AG10803 (cell line): ENCODE data around the gene GOLGA6L26.
"Not testable (repeated sequence)": the region's sequence is repeated elsewhere in the genome, so short reads cannot be mapped to it uniquely, and the experiment has no call there.

Experiments used
- DNase-seq: peaks from one replicate; pipeline ENCODE4 v3.0.0; 2010; ENCODE audit warnings: low read depth
- H3K4me3 ChIP-seq: 2 replicates; pipeline ENCODE4 v1.5.1; 2011; ENCODE audit warnings: mild to moderate bottlenecking, low read length, control low read depth
- TF ChIP-seq, protein P1 (sequence below): conservative IDR thresholded peaks from 2 replicates; pipeline ENCODE4 v1.5.1; 2011; ENCODE audit warnings: mild to moderate bottlenecking, low read length, control low read depth, inconsistent platforms

The GOLGA6L26 gene, protein sequence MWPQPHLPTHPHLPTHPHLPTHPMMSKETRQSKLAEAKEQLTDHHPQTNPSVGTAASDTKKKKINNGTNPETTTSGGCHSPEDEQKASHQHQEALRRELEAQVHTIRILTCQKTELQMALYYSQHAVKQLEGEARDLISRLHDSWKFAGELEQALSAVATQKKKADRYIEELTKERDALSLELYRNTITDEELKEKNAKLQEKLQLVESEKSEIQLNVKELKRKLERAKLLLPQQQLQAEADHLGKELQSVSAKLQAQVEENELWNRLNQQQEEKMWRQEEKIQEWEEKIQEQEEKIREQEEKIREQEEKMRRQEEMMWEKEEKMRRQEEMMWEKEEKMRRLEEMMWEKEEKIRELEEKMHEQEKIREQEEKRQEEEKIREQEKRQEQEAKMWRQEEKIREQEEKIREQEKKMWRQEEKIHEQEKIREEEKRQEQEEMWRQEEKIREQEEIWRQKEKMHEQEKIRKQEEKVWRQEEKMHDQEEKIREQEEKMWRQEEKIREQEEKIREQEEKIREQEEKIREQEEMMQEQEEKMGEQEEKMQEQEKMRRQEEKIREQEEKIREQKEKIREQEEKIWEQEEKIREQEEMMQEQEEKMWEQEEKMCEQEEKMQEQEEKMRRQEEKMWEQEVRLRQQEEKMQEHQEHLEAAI

DNA sequence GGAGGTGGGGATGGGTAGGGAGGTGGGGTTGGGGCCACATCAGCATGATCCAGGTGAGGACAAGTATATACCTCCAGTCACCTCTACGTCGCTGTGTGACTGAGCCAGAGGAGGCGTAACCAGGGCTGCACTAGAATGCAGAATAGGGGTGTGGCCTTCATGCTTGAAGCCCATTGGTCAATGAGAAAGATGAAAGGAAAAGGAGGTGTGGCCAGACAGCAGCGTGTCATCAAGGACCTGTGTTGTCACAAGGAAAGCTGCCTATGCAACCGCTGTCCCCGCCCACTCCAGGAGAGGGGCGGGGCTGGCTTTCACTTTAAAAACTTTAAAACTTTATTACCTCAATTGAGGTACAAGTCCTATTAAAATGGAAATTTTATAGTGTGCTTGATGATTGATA, at the start of gene GOLGA6L26:
Gene GOLGA6L26, minus strand, starts transcription at position 101 of the 400 bp plus-strand sequence. Its CDS starts 61 bp downstream, at position 40.
- DNase-seq, result not testable (repeated sequence)

GRCh38 chr15:23381192-23381591, 47.2 kb upstream of the GOLGA6L26 start:
- not testable (repeated sequence) for DNase-seq

More for the DNA sequence above, at the start of gene GOLGA6L26:
- not testable (repeated sequence) for H3K4me3 ChIP-seq

DNA sequence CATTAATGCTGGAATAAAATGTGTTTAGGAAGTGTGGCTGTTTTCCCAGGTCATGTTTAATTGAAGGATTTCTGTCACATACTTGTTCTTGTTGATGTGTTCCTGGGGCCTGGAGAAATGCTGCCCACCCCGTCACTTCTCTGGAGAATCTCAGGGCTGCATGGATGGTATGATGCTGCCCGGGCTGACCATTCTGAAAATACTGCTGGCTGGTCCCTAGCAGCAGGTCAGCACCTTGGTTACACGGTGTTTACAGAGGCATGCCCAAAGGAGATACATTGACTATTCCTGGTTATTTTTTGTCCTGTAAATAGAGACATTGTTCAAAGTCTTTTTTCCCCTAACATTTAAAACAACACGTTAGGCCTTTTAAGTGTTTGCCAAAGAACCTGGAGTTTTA, 46.7 kb upstream of the GOLGA6L26 start:
- DNase-seq, H3K4me3 ChIP-seq: not testable (repeated sequence)

More at GRCh38 chr15:23381192-23381591, 47.2 kb upstream of the GOLGA6L26 start:
- not testable (repeated sequence) for H3K4me3 ChIP-seq

DNA sequence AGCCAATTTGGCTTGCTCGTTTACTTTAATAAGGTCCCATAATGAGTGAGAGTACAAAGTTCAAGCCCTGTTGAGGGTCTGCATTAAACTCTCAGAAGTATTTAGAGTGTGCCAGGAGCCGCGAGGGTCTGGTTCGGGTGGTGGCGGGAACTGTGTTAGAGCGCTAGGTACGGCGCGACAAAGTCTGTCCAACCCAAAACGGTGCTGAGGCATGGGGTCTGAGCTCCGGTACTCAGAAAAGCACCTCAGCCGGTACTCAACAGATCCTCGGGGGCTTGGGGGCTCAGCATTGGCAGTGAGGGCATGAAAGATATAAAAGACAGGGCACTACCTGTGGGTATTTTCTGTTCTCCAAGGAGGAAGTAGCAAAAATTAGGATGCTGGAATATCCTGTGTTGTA, 45.0 kb upstream of the GOLGA6L26 start:
- DNase-seq, H3K4me3 ChIP-seq: not testable (repeated sequence)

DNA sequence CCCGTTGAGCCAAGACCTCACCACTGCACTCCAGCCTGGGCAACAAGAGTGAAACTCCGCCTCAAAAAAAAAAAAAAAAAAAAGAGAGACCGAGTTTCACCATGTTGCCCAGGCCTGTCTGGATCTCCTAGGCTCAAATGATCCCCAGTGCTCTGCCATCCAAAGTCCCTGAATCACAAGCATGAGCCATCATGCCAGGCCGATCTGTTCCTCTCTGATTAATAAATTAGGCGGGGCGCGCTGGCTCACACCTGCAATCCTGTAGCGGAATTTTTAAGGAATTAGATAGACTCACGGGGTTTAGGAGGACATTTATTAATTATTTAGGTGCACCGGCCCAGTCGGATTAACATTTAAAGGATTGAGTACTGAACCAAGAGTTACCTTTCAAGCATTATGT, 40.2 kb upstream of the GOLGA6L26 start:
- not testable (repeated sequence) for DNase-seq

DNA sequence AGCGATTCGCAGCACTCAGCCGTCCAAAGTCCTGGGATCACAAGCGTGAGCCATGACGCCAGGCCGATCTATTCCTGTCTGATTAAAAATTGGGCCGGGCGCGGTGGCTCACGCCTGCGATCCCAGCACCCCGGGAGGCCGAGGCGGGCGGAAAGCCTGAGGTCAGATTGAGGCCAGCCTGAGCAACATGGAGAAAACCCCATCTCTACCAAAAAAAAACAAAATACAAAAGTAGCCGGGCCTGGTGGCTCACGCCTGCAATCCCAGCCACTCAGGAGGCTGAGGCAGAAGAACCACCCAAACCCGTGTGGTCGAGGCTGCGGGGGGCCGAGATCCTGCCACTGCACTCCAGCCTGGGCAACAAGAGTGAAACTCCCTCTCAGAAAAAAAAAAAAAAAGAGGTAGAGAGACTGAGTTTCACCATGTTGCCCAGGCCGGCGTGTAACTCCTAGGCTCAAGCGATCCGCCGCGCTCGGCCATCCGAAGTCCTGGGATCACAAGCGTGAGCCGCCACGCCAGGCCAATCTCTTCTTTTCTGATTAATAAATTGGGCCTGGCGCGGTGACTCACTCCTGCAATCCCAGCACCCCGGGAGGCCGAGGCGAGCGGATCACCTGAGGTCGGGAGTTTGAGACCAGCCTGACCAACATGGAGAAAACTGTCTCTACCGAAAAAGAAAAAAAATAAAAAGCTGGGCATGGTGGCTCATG, 39.0 kb upstream of the GOLGA6L26 start:
- H3K4me3 ChIP-seq, DNase-seq: not testable (repeated sequence)

More for the DNA sequence above, 40.2 kb upstream of the GOLGA6L26 start:
- not testable (repeated sequence) for H3K4me3 ChIP-seq

DNA sequence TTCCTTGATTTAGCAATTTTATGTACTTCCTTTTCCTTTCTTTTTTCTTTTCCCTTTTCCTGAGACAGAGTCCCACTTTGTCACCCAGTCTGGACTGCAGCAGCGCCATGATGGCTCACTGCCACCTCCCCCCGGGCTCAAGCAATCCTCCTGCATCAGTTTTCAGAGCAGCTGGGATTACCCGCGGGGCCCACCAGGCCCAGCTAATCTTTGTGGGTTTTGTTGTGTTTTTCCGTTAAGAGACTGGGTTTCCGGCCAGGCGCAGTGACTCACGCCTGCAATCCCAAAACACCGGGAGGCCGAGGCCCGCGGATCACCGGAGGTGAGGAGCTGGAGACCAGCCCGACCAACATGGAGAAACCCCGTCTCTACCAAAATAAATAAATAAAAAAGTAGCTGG, 38.3 kb upstream of the GOLGA6L26 start:
- TF ChIP-seq, protein P1, sequence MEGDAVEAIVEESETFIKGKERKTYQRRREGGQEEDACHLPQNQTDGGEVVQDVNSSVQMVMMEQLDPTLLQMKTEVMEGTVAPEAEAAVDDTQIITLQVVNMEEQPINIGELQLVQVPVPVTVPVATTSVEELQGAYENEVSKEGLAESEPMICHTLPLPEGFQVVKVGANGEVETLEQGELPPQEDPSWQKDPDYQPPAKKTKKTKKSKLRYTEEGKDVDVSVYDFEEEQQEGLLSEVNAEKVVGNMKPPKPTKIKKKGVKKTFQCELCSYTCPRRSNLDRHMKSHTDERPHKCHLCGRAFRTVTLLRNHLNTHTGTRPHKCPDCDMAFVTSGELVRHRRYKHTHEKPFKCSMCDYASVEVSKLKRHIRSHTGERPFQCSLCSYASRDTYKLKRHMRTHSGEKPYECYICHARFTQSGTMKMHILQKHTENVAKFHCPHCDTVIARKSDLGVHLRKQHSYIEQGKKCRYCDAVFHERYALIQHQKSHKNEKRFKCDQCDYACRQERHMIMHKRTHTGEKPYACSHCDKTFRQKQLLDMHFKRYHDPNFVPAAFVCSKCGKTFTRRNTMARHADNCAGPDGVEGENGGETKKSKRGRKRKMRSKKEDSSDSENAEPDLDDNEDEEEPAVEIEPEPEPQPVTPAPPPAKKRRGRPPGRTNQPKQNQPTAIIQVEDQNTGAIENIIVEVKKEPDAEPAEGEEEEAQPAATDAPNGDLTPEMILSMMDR, result no peak
- no peak for DNase-seq

GRCh38 chr15:23371868-23372267, 37.9 kb upstream of the GOLGA6L26 start:
- DNase-seq, H3K4me3 ChIP-seq: not testable (repeated sequence)

More for the DNA sequence above, 38.3 kb upstream of the GOLGA6L26 start:
- no peak overlapping the region for H3K4me3 ChIP-seq

DNA sequence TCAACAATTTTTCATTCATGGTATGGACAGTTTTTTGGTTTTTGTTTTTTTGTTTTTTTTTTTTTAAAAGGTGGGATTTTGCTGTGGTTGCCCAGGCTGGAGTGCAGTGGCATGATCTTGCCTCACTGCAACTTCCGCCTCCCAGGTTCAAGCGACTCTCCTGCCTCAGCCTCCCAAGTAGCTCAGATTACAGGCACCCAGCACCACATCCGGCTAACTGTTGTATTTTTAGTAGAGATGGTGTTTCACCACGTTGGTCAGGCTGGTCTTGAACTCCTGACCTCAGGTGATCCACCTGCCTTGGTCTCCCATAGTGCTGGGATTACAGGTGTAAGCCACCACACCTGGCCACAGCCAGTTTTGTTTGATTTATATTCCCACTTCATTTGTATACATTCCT, 37.1 kb upstream of the GOLGA6L26 start:
- not testable (repeated sequence) for DNase-seq, H3K4me3 ChIP-seq

DNA sequence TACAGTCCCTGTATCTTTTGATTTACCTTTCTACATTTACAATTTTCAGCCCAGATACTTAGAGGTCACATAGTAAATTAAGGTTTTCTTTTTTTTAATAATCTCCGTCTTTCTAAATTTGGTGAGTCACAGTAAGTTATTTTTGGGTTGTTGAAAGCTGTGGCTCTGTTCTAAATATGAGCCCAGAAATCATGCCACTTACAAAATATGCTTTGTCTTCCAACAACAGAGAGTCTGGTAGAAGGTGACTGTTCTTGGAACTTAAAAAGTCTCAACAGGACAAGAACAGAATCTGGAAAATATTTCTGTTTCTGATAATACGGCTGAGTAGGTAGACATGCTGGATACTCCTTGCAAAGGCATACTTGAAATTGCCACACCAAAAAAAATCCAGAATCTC, 36.6 kb upstream of the GOLGA6L26 start:
- TF ChIP-seq, protein P1, result no peak
- DNase-seq, result no peak
- no peak overlapping the region for H3K4me3 ChIP-seq

DNA sequence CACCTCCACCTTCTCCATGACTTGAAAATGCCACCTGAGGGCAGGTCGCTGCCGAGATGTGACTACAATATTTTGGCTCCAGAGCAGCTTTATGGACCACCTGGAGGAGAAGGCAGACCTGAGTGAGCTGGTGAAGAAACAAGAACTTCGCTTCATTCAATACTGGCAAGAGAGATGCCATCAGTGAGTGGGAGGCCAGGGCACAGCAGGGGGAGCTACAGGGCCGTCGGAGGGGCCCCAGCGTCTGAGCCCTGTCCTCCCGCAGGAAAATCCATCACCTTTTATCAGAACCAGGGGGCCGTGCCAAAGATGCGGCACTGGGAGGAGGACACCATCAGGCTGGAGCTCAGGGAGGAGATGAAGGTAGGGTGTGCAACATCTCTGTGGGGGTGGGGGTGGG, 30.3 kb upstream of the GOLGA6L26 start:
- H3K4me3 ChIP-seq, DNase-seq: not testable (repeated sequence)

GRCh38 chr15:23362622-23363021, 28.6 kb upstream of the GOLGA6L26 start:
- not testable (repeated sequence) for DNase-seq, H3K4me3 ChIP-seq

DNA sequence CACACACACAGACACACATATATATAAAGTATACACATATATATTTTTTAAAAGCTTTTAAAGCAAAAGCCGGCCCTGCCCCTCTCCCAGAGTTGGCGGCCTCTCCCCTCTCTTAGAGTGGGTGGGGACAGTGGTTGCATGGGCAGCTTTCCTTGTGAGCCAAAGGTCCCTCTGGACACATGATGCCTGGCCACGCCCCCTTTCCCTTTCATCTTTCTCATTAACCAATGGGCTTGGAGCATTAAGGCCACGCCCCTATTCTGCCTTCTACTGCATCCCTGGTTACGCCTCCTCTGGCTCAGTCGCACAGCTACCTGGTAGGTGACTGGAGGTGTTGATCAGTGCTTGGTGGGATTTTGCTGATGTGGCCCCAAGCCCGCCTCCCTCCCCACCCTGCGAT, 20.5 kb upstream of the GOLGA6L26 start, which contains the start of gene GOLGA8S:
Gene GOLGA8S, plus strand, starts transcription at position 301 of the 400 bp plus-strand sequence. Its CDS starts 62 bp downstream, at position 363.
- not testable (repeated sequence) for H3K4me3 ChIP-seq, DNase-seq

DNA sequence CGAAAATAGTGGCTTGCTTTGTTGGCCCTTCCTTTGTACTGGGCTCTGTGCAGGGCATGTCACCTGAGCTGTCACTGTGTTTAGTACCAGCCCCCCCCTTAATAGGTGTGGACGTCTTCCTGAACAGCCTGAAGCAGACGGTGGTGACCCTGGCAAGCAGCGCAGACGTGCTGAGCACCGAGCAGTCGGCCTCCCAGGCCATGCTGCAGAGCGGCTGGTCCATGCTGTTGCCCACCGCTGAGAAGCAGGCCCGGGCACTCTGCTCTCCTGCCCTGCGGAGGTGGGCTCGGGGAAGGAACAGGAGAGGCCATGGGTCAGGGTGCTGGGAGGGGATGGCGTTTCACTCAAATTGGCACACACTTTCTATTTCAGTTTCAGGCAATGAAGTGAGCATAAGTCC, 22.8 kb downstream of the GOLGA6L26 start:
- not testable (repeated sequence) for H3K4me3 ChIP-seq, DNase-seq

DNA sequence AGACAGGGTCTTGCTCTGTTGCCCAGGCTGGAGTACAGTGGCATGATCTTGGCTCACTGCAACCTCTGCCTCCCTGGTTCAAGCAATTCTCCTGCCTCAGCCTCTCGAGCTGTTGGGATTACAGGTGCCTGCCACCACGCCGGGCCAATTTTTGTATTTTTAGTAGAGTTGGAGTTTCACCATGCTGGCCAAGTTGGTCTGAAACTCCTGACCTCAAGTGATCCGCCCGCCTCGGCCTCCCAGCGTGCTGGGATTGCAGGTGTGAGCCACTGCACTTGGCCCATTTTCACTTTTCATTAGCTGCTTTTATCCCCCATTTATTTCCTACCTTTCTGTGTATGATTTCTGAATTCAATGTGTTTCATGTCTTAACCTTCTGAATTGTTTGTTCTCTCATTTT, 28.1 kb downstream of the GOLGA6L26 start:
- not testable (repeated sequence) for H3K4me3 ChIP-seq, DNase-seq

DNA sequence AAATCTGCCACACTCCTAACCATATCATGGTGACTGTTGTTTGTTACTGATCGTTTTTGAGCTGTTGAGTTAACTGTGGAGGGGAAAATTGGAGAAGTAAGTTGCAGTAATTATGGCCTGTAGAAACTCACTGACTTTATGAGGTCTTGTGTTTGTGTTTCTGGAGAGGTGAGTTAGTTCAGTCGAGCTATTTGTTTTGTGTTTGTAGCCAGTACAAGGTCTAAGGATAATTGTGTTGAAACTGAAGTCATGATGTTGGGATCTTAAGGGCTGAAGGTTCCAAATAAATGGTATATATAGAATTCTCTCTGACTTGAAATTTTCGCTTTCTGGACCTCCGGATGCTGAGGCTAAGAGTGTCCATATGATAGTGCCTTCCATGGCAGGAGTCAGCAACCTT, 29.2 kb downstream of the GOLGA6L26 start:
- DNase-seq, result not testable (repeated sequence)
- H3K4me3 ChIP-seq, result peak overlapping the region; percentile 35

GRCh38 chr15:23304267-23304666, 29.7 kb downstream of the GOLGA6L26 start:
- DNase-seq, result not testable (repeated sequence)

More at GRCh38 chr15:23304267-23304666, 29.7 kb downstream of the GOLGA6L26 start:
- H3K4me3 ChIP-seq, result peak overlapping the region; percentile 59
